ENCODE measurements around the gene OS9. TPM values are rescaled to one million over a fixed set of nuclear protein-coding genes. Genes with fewer than 3 reads are reported as not detected.

OS9 gene
- total and polyA plus RNA-seq, 4 donors: 136 to 357 (median 216) TPM

- Histone ChIP-seq H3K9ac (ENCODE audit: low read depth in 1 of 2, low read length in 2 of 2) (no peak overlapping the region), H3K27ac (ENCODE audit: low read depth in 1 of 2, low read length in 2 of 2) (no peak overlapping the region), H3K4me1 (ENCODE audit: control insufficient read depth in 4 of 4, insufficient read depth in 4 of 4, low read length in 3 of 4) (peaks cover 11 to 34% (median 28%) of the 10 kb centered on the region in 4 donors), H3K9me3 (ENCODE audit: control insufficient read depth in 4 of 4, low read length in 3 of 4) (no peaks in the 10 kb centered on the region), H3K27me3 (ENCODE audit: control insufficient read depth in 4 of 4, insufficient read depth in 4 of 4, low read length in 3 of 4) (peaks cover 0 to 14% (median 6%) of the 10 kb centered on the region in 4 donors), H3K4me3 (ENCODE audit: low read depth in 1 of 3, low read length in 3 of 3) (no peak overlapping the region), H3K36me3 (ENCODE audit: control insufficient read depth in 4 of 4, insufficient read depth in 3 of 4, low read depth in 1 of 4, low read length in 3 of 4) (peaks cover 8 to 19% (median 14%) of the 10 kb centered on the region in 4 donors)
- TF ChIP-seq MAX (IDR thresholded peaks at IDR 0.05): no peak
- no peak for TF ChIP-seq SP1 (IDR thresholded peaks at IDR 0.05)
- no peak for TF ChIP-seq FOXA2 (IDR thresholded peaks at IDR 0.05)
- no peak for TF ChIP-seq FOXA1 (IDR thresholded peaks at IDR 0.05)
- no peak for TF ChIP-seq JUND (IDR thresholded peaks at IDR 0.05)
- TF ChIP-seq CTCF (IDR thresholded peaks at IDR 0.05; ENCODE audit: low read depth, low read length, missing input control): no peak
- TF ChIP-seq REST (IDR thresholded peaks at IDR 0.05): no peak
- no peak for TF ChIP-seq HNF4A (conservative IDR thresholded peaks at IDR 0.05)
- TF ChIP-seq NR2F2 (IDR thresholded peaks at IDR 0.05): no peak
- TF ChIP-seq TAF1 (conservative IDR thresholded peaks at IDR 0.05): no peak
- TF ChIP-seq YY1 (IDR thresholded peaks at IDR 0.05): no peak
- TF ChIP-seq RXRA (IDR thresholded peaks at IDR 0.05): no peak
- no peak for TF ChIP-seq HNF4G (IDR thresholded peaks at IDR 0.05)
- no peak for TF ChIP-seq ZBTB33 (IDR thresholded peaks at IDR 0.05)
- DNase-seq (ENCODE audit: low spot score): no peak
Observed at GRCh38 chr12:57767305-57767698, 73.4 kb downstream of the OS9 start.

- H3K27me3 ChIP-seq (ENCODE audit: control insufficient read depth in 4 of 4, insufficient read depth in 4 of 4, low read length in 3 of 4): peaks cover 0 to 14% (median 6%) of the 10 kb centered on the region in 4 donors
- peaks cover 8 to 19% (median 14%) of the 10 kb centered on the region in 4 donors for H3K36me3 ChIP-seq (ENCODE audit: control insufficient read depth in 4 of 4, insufficient read depth in 3 of 4, low read depth in 1 of 4, low read length in 3 of 4)
- DNase-seq (ENCODE audit: low spot score): no peak
- TF ChIP-seq ATF3 (IDR thresholded peaks at IDR 0.05) (no peak), GABPA (IDR thresholded peaks at IDR 0.05 in 1 of 2, conservative IDR thresholded peaks at IDR 0.05 in 1 of 2) (no peak), REST (IDR thresholded peaks at IDR 0.05) (no peak), SP1 (IDR thresholded peaks at IDR 0.05) (no peak), MAX (IDR thresholded peaks at IDR 0.05) (no peak), FOXA2 (IDR thresholded peaks at IDR 0.05) (no peak), HNF4G (IDR thresholded peaks at IDR 0.05) (no peak)
- no peak overlapping the region for H3K27ac ChIP-seq (ENCODE audit: low read depth in 1 of 2, low read length in 2 of 2)
- H3K9ac ChIP-seq (ENCODE audit: low read depth in 1 of 2, low read length in 2 of 2): no peak overlapping the region
- peaks cover 11 to 36% (median 29%) of the 10 kb centered on the region in 4 donors for H3K4me1 ChIP-seq (ENCODE audit: control insufficient read depth in 4 of 4, insufficient read depth in 4 of 4, low read length in 3 of 4)
- H3K4me3 ChIP-seq (ENCODE audit: low read depth in 1 of 3, low read length in 3 of 3): no peak overlapping the region
- WGBS: 96% methylated on average over 3 of the region's 3 CpGs
- no peaks in the 10 kb centered on the region for H3K9me3 ChIP-seq (ENCODE audit: control insufficient read depth in 4 of 4, low read length in 3 of 4)
Observed at GRCh38 chr12:57767876-57768275, 73.9 kb downstream of the OS9 start.
